ENCODE results near the gene PSG3.
"Not testable (repeated sequence)": the region's sequence is repeated elsewhere in the genome, so short reads cannot be mapped to it uniquely, and the experiment has no call there.

GRCh38 chr19:42714000-42714399 is 26.3 kb downstream of the PSG3 start:
- TF ChIP-seq CTCF, POLR2A (IDR thresholded peaks at IDR 0.05): not testable (repeated sequence)

Data from heart left ventricle (tissue), 13 donors.